Astrocyte (in vitro differentiated cells and primary cell): ENCODE measurements around the gene WASF1. TPM values are rescaled to one million over a fixed set of nuclear protein-coding genes. Genes with fewer than 3 reads are reported as not detected.

ENCODE experiments used
- DNase-seq: peaks from one replicate; pipeline ENCODE4 v3.0.0-alpha.2; 2010; ENCODE audit warnings: low read depth
- FAIRE-seq: peaks from 2 replicates; lab custom pipeline; 2011; peaks lifted over from hg19 to GRCh38; lab: Jason Lieb, UNC
- H2AFZ ChIP-seq: 2 replicates; pipeline ENCODE4 v1.6.0; 2012; ENCODE audit warnings: low read depth, low read length, inconsistent platforms
- H3K27ac ChIP-seq: 2 replicates; pipeline ENCODE4 v1.5.1; 2011; ENCODE audit warnings: low read depth, low read length, inconsistent platforms
- H3K27me3 ChIP-seq: 2 replicates; pipeline ENCODE4 v1.6.0; 2011; ENCODE audit warnings: low read length, inconsistent platforms; ENCODE audit not compliant: insufficient read depth
- H3K36me3 ChIP-seq: 2 replicates; pipeline ENCODE4 v1.5.1; 2011; ENCODE audit warnings: low read length, inconsistent platforms; ENCODE audit not compliant: insufficient read depth
- H3K4me1 ChIP-seq: 2 replicates; pipeline ENCODE4 v1.5.1; 2011; ENCODE audit warnings: low read length, inconsistent platforms; ENCODE audit not compliant: insufficient read depth
- H3K4me2 ChIP-seq: 2 replicates; pipeline ENCODE4 v1.6.0; 2012; ENCODE audit warnings: low read length, inconsistent platforms
- H3K4me3 ChIP-seq: 2 replicates; pipeline ENCODE4 v1.5.1; 2011; ENCODE audit warnings: low read depth, mild to moderate bottlenecking, low read length, inconsistent platforms; ENCODE audit not compliant: insufficient read depth
- H3K79me2 ChIP-seq: 2 replicates; pipeline ENCODE4 v1.6.0; 2012; ENCODE audit warnings: mild to moderate bottlenecking, low read length, inconsistent platforms; ENCODE audit not compliant: insufficient read depth
- H3K9ac ChIP-seq: 2 replicates; pipeline ENCODE4 v1.6.0; 2012; ENCODE audit warnings: mild to moderate bottlenecking, low read length, inconsistent platforms
- H3K9me3 ChIP-seq: 2 replicates; pipeline ENCODE4 v1.5.1; 2012; ENCODE audit warnings: low read depth, mild to moderate bottlenecking, low read length, inconsistent platforms; ENCODE audit not compliant: insufficient read depth
- H4K20me1 ChIP-seq: 2 replicates; pipeline ENCODE4 v1.6.0; 2012; ENCODE audit warnings: low read length, inconsistent platforms; ENCODE audit not compliant: insufficient read depth
- H3K27ac Mint-ChIP-seq: one replicate; pipeline ENCODE4 v1.8.0; 2021; ENCODE audit warnings: mild to moderate bottlenecking, mixed read lengths; ENCODE audit not compliant: unreplicated experiment
- H3K27me3 Mint-ChIP-seq: one replicate; pipeline ENCODE4 v1.8.0; 2021; ENCODE audit warnings: low read depth, mixed read lengths; ENCODE audit not compliant: unreplicated experiment
- H3K36me3 Mint-ChIP-seq: one replicate; pipeline ENCODE4 v1.8.0; 2021; ENCODE audit warnings: low read depth, mixed read lengths; ENCODE audit not compliant: unreplicated experiment
- H3K4me1 Mint-ChIP-seq: one replicate; pipeline ENCODE4 v1.8.0; 2021; ENCODE audit warnings: low read depth, mixed read lengths; ENCODE audit not compliant: unreplicated experiment
- H3K4me3 Mint-ChIP-seq: one replicate; pipeline ENCODE4 v1.8.0; 2021; ENCODE audit warnings: mild to moderate bottlenecking, moderate library complexity, mixed read lengths; ENCODE audit not compliant: unreplicated experiment
- H3K9me3 Mint-ChIP-seq: one replicate; pipeline ENCODE4 v1.8.0; 2021; ENCODE audit warnings: mild to moderate bottlenecking, mixed read lengths; ENCODE audit not compliant: unreplicated experiment
- EZH2 ChIP-seq: IDR thresholded peaks from 2 replicates; pipeline ENCODE4 v1.6.1; 2012; ENCODE audit warnings: mild to moderate bottlenecking, low read length, inconsistent platforms; ENCODE audit not compliant: insufficient read depth
- total RNA-seq: library from RNA; stranded (reverse); gene quantifications from 2 replicates; pipeline ENCODE4 v1.2.1, GENCODE V29; 2021
- TF ChIP-seq, protein P1 (sequence below): IDR thresholded peaks from 2 replicates; pipeline ENCODE4 v1.5.1; 2011; ENCODE audit warnings: low read depth, mild to moderate bottlenecking, inconsistent platforms, low read length, moderate library complexity; ENCODE audit not compliant: insufficient read depth

The WASF1 gene
- total RNA-seq, 1 donor from 2014 or later, result 29.3 TPM

DNA sequence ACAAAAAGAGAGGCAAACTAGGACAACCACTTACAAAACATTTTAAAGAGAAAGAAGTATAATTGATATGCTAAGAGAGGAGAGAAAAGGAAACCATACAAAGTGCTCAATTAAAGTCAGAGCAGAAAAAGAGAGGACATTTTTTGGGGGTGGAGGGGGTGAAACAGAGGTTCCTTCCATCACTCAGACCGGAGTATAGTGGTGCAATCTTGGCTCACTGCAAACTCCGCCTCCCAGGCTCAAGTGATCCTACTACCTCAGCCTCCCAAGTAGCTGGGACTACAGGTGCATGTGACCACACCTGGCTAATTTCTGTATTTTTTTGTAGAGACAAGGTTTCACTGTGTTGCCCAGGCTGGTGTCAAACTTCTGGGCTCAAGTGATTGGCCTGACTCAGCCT, 9.4 kb downstream of the WASF1 start:
- Histone ChIP-seq H3K36me3 (no peaks in the 10 kb centered on the region), H3K4me2 (no peak overlapping the region), H3K9ac (no peak overlapping the region), H2AFZ (no peak overlapping the region), H3K4me3 (no peak overlapping the region), H4K20me1 (peaks cover 63% of the 10 kb centered on the region), H3K27ac (no peak overlapping the region), H3K79me2 (peaks cover 63% of the 10 kb centered on the region), H3K9me3 (no peaks in the 10 kb centered on the region), H3K4me1 (no peaks in the 10 kb centered on the region), H3K27me3 (no peaks in the 10 kb centered on the region)
- H3K27me3 Mint-ChIP-seq, result no peaks in the 10 kb centered on the region
- peaks cover 2% of the 10 kb centered on the region for H3K4me1 Mint-ChIP-seq
- DNase-seq (no peak), FAIRE-seq (no peak)
- H3K9me3 Mint-ChIP-seq, result no peaks in the 10 kb centered on the region
- no peak overlapping the region for H3K4me3 Mint-ChIP-seq
- H3K27ac Mint-ChIP-seq, result no peak overlapping the region
- peaks cover 2% of the 10 kb centered on the region for H3K36me3 Mint-ChIP-seq
- TF ChIP-seq, protein P1, sequence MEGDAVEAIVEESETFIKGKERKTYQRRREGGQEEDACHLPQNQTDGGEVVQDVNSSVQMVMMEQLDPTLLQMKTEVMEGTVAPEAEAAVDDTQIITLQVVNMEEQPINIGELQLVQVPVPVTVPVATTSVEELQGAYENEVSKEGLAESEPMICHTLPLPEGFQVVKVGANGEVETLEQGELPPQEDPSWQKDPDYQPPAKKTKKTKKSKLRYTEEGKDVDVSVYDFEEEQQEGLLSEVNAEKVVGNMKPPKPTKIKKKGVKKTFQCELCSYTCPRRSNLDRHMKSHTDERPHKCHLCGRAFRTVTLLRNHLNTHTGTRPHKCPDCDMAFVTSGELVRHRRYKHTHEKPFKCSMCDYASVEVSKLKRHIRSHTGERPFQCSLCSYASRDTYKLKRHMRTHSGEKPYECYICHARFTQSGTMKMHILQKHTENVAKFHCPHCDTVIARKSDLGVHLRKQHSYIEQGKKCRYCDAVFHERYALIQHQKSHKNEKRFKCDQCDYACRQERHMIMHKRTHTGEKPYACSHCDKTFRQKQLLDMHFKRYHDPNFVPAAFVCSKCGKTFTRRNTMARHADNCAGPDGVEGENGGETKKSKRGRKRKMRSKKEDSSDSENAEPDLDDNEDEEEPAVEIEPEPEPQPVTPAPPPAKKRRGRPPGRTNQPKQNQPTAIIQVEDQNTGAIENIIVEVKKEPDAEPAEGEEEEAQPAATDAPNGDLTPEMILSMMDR, result no peak
- no peak for TF ChIP-seq EZH2

DNA sequence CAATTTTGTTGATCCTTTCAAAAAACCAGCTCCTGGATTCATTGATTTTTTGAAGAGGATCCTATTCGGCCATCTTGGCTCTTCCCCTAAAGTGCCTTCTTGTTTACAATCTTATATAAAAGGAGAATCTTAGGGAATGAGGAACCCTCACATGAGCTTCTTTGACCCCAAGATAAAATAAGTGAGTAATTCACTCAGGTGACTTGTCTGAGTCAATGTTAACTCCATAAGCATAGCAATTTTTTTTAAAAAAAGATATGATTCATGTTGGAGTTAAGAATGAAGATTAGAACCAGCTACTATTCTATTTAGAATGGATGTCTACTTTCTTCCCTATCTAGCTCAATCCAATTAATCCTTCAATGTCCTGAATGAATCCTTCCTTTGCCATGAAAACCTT, 21.0 kb downstream of the WASF1 start:
- Mint-ChIP-seq H3K27ac (no peak overlapping the region), H3K4me3 (no peak overlapping the region), H3K27me3 (no peaks in the 10 kb centered on the region), H3K9me3 (no peaks in the 10 kb centered on the region), H3K4me1 (no peaks in the 10 kb centered on the region), H3K36me3 (no peaks in the 10 kb centered on the region)
- no peak overlapping the region for H3K4me2 ChIP-seq
- no peaks in the 10 kb centered on the region for H3K4me1 ChIP-seq
- no peak overlapping the region for H2AFZ ChIP-seq
- FAIRE-seq, result no peak
- no peak overlapping the region for H3K27ac ChIP-seq
- H3K4me3 ChIP-seq, result no peak overlapping the region
- TF ChIP-seq EZH2, result no peak
- TF ChIP-seq, protein P1, result no peak
- no peaks in the 10 kb centered on the region for H3K9me3 ChIP-seq
- H4K20me1 ChIP-seq, result peaks cover 10% of the 10 kb centered on the region
- no peaks in the 10 kb centered on the region for H3K36me3 ChIP-seq
- no peak overlapping the region for H3K9ac ChIP-seq
- H3K27me3 ChIP-seq, result no peaks in the 10 kb centered on the region
- DNase-seq, result no peak
- peaks cover 13% of the 10 kb centered on the region for H3K79me2 ChIP-seq

DNA sequence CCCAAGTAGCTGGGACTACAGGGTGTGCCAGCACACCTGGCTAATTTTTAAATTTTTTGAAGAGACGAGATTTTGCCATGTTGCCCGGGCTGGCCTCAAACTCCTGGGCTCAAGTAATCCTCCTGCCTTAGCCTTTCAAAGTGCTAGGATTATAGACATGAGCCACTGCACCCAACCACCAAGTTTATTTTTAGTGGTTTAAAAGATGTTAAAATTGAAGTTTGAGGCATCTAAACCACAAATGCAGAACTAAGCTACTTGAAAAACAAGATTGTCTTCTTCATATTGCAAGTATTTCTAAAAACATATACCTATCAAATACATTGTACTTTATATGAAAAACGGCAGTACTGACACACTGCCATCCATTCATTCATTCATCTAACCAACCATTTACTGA, 31.6 kb downstream of the WASF1 start:
- no peaks in the 10 kb centered on the region for H3K4me1 Mint-ChIP-seq
- H3K36me3 ChIP-seq, result no peaks in the 10 kb centered on the region
- no peak overlapping the region for H3K4me3 Mint-ChIP-seq
- no peaks in the 10 kb centered on the region for H3K9me3 ChIP-seq
- H3K9ac ChIP-seq, result no peak overlapping the region
- H3K27ac ChIP-seq, result no peak overlapping the region
- no peak overlapping the region for H3K4me2 ChIP-seq
- H3K36me3 Mint-ChIP-seq, result peaks cover 3% of the 10 kb centered on the region
- H3K4me3 ChIP-seq, result no peak overlapping the region
- H3K9me3 Mint-ChIP-seq, result no peaks in the 10 kb centered on the region
- no peaks in the 10 kb centered on the region for H4K20me1 ChIP-seq
- H3K27ac Mint-ChIP-seq, result no peak overlapping the region
- no peaks in the 10 kb centered on the region for H3K4me1 ChIP-seq
- no peaks in the 10 kb centered on the region for H3K79me2 ChIP-seq
- DNase-seq (no peak), FAIRE-seq (no peak)
- no peaks in the 10 kb centered on the region for H3K27me3 ChIP-seq
- TF ChIP-seq, protein P1, result no peak
- no peak for TF ChIP-seq EZH2
- no peaks in the 10 kb centered on the region for H3K27me3 Mint-ChIP-seq
- no peak overlapping the region for H2AFZ ChIP-seq
